Epithelial cell of proximal tubule (primary cell): ENCODE results near the gene DCT. TPM values are rescaled to one million over a fixed set of nuclear protein-coding genes. Genes with fewer than 3 reads are reported as not detected.

ENCODE experiments used
- DNase-seq: peaks from one replicate; pipeline ENCODE4 v3.0.0-alpha.2; 2011; ENCODE audit warnings: low read depth
- H3K4me3 ChIP-seq: 2 replicates; pipeline ENCODE4 v1.5.1; 2011; ENCODE audit warnings: low read depth, mild to moderate bottlenecking, low read length
- total RNA-seq: library from RNA; depleted of rRNA; stranded (reverse); fragments of >200 nt; gene quantifications from 2 replicates; pipeline ENCODE4 v1.2.3, GENCODE V29; 2015
- TF ChIP-seq, protein P1 (sequence below): conservative IDR thresholded peaks from 2 replicates; pipeline ENCODE4 v1.5.1; 2012; ENCODE audit warnings: low read depth, mild to moderate bottlenecking, low read length

DCT gene
- total RNA-seq, 1 donor from 2014 or later = not detected

- TF ChIP-seq, protein P1, sequence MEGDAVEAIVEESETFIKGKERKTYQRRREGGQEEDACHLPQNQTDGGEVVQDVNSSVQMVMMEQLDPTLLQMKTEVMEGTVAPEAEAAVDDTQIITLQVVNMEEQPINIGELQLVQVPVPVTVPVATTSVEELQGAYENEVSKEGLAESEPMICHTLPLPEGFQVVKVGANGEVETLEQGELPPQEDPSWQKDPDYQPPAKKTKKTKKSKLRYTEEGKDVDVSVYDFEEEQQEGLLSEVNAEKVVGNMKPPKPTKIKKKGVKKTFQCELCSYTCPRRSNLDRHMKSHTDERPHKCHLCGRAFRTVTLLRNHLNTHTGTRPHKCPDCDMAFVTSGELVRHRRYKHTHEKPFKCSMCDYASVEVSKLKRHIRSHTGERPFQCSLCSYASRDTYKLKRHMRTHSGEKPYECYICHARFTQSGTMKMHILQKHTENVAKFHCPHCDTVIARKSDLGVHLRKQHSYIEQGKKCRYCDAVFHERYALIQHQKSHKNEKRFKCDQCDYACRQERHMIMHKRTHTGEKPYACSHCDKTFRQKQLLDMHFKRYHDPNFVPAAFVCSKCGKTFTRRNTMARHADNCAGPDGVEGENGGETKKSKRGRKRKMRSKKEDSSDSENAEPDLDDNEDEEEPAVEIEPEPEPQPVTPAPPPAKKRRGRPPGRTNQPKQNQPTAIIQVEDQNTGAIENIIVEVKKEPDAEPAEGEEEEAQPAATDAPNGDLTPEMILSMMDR = no peak
- no peak for DNase-seq
- no peak overlapping the region for H3K4me3 ChIP-seq
These were observed 20.4 kb downstream of the DCT start for GRCh38 chr13:94459116-94459515.

- no peak for DNase-seq
- TF ChIP-seq, protein P1 = no peak
- H3K4me3 ChIP-seq = no peak overlapping the region
These were observed 24.1 kb downstream of the DCT start for GRCh38 chr13:94455414-94455813.

GRCh38 chr13:94454906-94455305, 24.6 kb downstream of the DCT start:
- H3K4me3 ChIP-seq = no peak overlapping the region
- DNase-seq = no peak
- TF ChIP-seq, protein P1 = no peak

GRCh38 chr13:94454334-94454733, 25.1 kb downstream of the DCT start:
- no peak overlapping the region for H3K4me3 ChIP-seq
- TF ChIP-seq, protein P1 = no peak
- DNase-seq = no peak

DNA sequence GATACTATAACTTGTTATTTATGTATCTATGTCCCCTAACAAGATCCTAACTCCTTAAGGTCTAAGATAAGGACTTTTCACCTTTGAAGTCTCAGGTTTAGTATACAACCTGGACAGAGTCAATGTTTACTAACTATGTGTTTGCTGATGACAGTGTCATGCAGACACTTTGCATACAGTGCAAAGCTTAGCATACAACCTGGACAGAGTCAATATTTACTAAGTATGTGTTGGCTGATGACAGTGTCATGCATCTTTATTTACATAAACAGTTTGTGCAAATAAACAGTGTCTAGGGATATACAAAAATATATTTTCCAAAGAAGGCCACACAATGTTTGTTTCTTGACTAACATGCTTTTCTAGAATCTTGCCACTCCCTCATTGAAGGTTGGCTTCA, 34.7 kb downstream of the DCT start:
- DNase-seq = no peak
- no peak overlapping the region for H3K4me3 ChIP-seq

DNA sequence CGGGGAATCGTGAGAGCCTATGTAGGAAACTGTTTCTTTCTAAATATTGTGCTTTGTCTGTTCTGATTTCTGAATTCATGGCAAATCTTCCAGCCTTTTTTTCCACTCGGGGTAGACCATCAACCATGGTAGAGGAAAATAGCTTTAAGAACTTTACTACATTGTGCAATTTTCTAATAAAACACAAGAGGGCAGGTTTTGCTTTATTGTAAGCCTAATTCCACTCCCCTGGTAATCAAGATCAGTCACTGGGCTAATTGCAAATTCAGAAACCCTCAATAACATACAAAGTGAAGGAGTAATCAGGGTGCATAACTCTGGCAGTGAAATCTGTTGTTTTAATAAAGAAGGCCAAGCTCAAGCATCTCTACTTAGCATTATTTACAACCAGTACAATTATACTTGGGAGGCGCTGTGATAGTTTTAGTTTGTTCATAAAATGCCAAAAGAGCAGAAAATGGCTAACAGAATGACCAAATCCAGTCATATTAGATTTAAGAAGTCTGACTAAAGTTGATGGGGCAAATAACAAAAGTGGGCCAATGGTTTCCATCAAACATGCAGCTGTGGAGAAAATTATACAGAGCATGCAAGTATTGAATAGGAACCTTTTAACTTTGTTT, 43.8 kb downstream of the DCT start:
- TF ChIP-seq, protein P1 = peak; percentile 69
- H3K4me3 ChIP-seq = no peak overlapping the region
- DNase-seq = no peak

More for the DNA sequence above, 34.7 kb downstream of the DCT start:
- TF ChIP-seq, protein P1 = no peak
